HepG2 (cell line): ENCODE measurements around the gene DCLRE1B. TPM values are rescaled to one million over a fixed set of nuclear protein-coding genes. Genes with fewer than 3 reads are reported as not detected.
A peak's percentile ranks its signal among the peaks of the same experiment; 100 is the strongest.

Source experiments
- ATAC-seq: fragments of 200-7000 bp; cut with Tn5 transposase; 3 replicates; pipeline ENCODE4 v1.9.1; 2020; ENCODE audit warnings: mild to moderate bottlenecking, moderate library complexity
- BruUV-seq: library from RNA; stranded (reverse); fragments of 400-500 nt; replicated peaks from 2 replicates; lab custom pipeline; 2021; lab: Mats Ljungman, UMichigan
- CTCF ChIA-PET: fragments of 300-600 bp; formaldehyde crosslinking; extraction: SDS; loops from one replicate; lab custom pipeline; 2021; ENCODE audit warnings: low total read pairs, inconsistent platforms, low intra/inter-chr PET ratio; lab: Yijun Ruan, JAX
- POLR2A ChIA-PET: fragments of 350-600 bp; sonication (Branson Sonifier 250); formaldehyde crosslinking; loops from one replicate; lab custom pipeline; 2020; ENCODE audit warnings: antibody characterized with exemption, inconsistent platforms; lab: Yijun Ruan, JAX
- DNase-seq: peaks from one replicate; pipeline ENCODE4 v3.0.0-alpha.2; 2015; ENCODE audit warnings: low spot score
- FAIRE-seq: peaks from 3 replicates; lab custom pipeline; 2011; peaks lifted over from hg19 to GRCh38; lab: Jason Lieb, UNC
- H2AFZ ChIP-seq: one replicate; pipeline ENCODE4 v1.6.1; 2011; ENCODE audit warnings: low read length, inconsistent platforms
- H3K27ac ChIP-seq: fragments of 300-600 bp; 3 replicates; pipeline ENCODE4 v1.8.0; 2011; ENCODE audit warnings: mixed run types, mild to moderate bottlenecking, mixed read lengths, low read length, inconsistent platforms; ENCODE audit not compliant: insufficient read depth; ENCODE audit errors: extremely low read length
- H3K27me3 ChIP-seq, 2 experiments: fragments of 200-600 bp in 1 of 2; 2 replicates in 1 of 2; 3 replicates in 1 of 2; pipeline versions ENCODE4 v1.6.0 to v1.8.0; 2011; ENCODE audit warnings: low read length in 2 of 2, mild to moderate bottlenecking in 2 of 2, moderate library complexity in 2 of 2, inconsistent platforms in 1 of 2; ENCODE audit not compliant: insufficient read depth in 2 of 2, control insufficient read depth in 1 of 2
- H3K36me3 ChIP-seq, 2 experiments: fragments of 200-600 bp in 1 of 2; replicated peaks in 1 of 2; 2 replicates in 1 of 2; 3 replicates in 1 of 2; pipeline versions ENCODE4 v1.5.1 to v1.8.0; 2011; ENCODE audit warnings: low read length in 2 of 2, inconsistent platforms in 1 of 2; ENCODE audit not compliant: insufficient read depth in 2 of 2, control insufficient read depth in 1 of 2
- H3K4me1 ChIP-seq: 2 replicates; pipeline ENCODE4 v1.5.1; 2012; ENCODE audit warnings: low read length, inconsistent platforms; ENCODE audit not compliant: insufficient read depth
- H3K4me2 ChIP-seq: 2 replicates; pipeline ENCODE4 v1.6.0; 2011; ENCODE audit warnings: low read depth, low read length, inconsistent platforms
- H3K4me3 ChIP-seq, 3 experiments: fragments of 200-600 bp in 1 of 3; sonication (generic), shearing (Covaris generic) in 1 of 3; replicated peaks in 1 of 3; 2 replicates each; pipeline ENCODE4 v1.5.1; 2011 to 2016; ENCODE audit warnings: low read length in 3 of 3, inconsistent platforms in 2 of 3, low read depth in 2 of 3, mild to moderate bottlenecking in 2 of 3, control low read depth in 1 of 3, mixed read lengths in 1 of 3; ENCODE audit not compliant: insufficient read depth in 1 of 3
- H3K79me2 ChIP-seq: one replicate; pipeline ENCODE4 v1.6.1; 2011; ENCODE audit warnings: low read length, inconsistent platforms; ENCODE audit not compliant: insufficient read depth
- H3K9ac ChIP-seq: 2 replicates; pipeline ENCODE4 v1.6.0; 2011; ENCODE audit warnings: mild to moderate bottlenecking, low read depth, low read length, inconsistent platforms; ENCODE audit not compliant: insufficient read depth
- H3K9me3 ChIP-seq: 2 replicates; pipeline ENCODE4 v1.5.1; 2012; ENCODE audit warnings: mild to moderate bottlenecking, low read length
- H4K20me1 ChIP-seq: 2 replicates; pipeline ENCODE4 v1.6.0; 2011; ENCODE audit warnings: inconsistent platforms, mild to moderate bottlenecking, low read length, moderate library complexity; ENCODE audit not compliant: insufficient read depth
- ARNT ChIP-seq: fragments of 450-650 bp; IDR thresholded peaks from 2 replicates; pipeline ENCODE4 v1.6.1; 2017
- FOXM1 ChIP-seq: sonication (generic); formaldehyde crosslinking; IDR thresholded peaks from 2 replicates; pipeline ENCODE4 v1.5.0; 2020; ENCODE audit warnings: missing genetic modification reagents
- MTERF4 ChIP-seq: sonication (generic); formaldehyde crosslinking; IDR thresholded peaks from 2 replicates; pipeline ENCODE4 v1.8.0; 2023; ENCODE audit warnings: mild to moderate bottlenecking, missing genetic modification reagents
- SP140L ChIP-seq: sonication (generic); formaldehyde crosslinking; IDR thresholded peaks from 2 replicates; pipeline ENCODE4 v1.4.0; 2020; ENCODE audit warnings: missing genetic modification reagents, borderline replicate concordance
- SPEN ChIP-seq: sonication (generic); formaldehyde crosslinking; IDR thresholded peaks from 2 replicates; pipeline ENCODE4 v1.5.1; 2020; ENCODE audit warnings: low read depth, mild to moderate bottlenecking, missing genetic modification reagents
- SRSF1 ChIP-seq: fragments of 200-400 bp; formaldehyde crosslinking; optimal IDR thresholded peaks from 2 replicates; pipeline ENCODE3; 2017; ENCODE audit warnings: mild to moderate bottlenecking, low read depth, low read length, moderate library complexity
- THAP11 ChIP-seq: IDR thresholded peaks from 2 replicates; pipeline ENCODE4 v1.6.1; 2016; ENCODE audit warnings: missing biosample characterization, missing genetic modification reagents
- ZKSCAN5 ChIP-seq: sonication (generic); formaldehyde crosslinking; IDR thresholded peaks from 2 replicates; pipeline ENCODE4 v1.5.1; 2020; ENCODE audit warnings: mild to moderate bottlenecking, missing genetic modification reagents
- ZNF326 ChIP-seq: sonication (generic); formaldehyde crosslinking; IDR thresholded peaks from 2 replicates; pipeline ENCODE4 v1.4.0; 2020; ENCODE audit warnings: missing genetic modification reagents, borderline replicate concordance
- ZNF646 ChIP-seq: sonication (generic); formaldehyde crosslinking; IDR thresholded peaks from 2 replicates; pipeline ENCODE4 v1.9.0; 2021; ENCODE audit warnings: mild to moderate bottlenecking, missing genetic modification reagents
- ZNF724P ChIP-seq: sonication (generic); formaldehyde crosslinking; IDR thresholded peaks from 2 replicates; pipeline ENCODE4 v1.8.0; 2022; ENCODE audit warnings: missing genetic modification reagents, borderline replicate concordance
- WGBS: methylation state at CpG from one replicate; pipeline ENCODE4 v1.1.6; 2017; ENCODE audit warnings: low lambda C conversion rate; 5-methylcytosine and 5-hydroxymethylcytosine counted together
- in situ Hi-C: cut with HindIII; loops from 2 replicates; pipeline ENCODE4 v1.10.0; 2017; ENCODE audit warnings: low pct_unique_long_range_greater_than_20kb; ENCODE audit not compliant: extremely low pct_ligation_motif_present
- intact Hi-C: fragments of 100-400 bp; cut with micrococcal nuclease; formaldehyde crosslinking; loops from one replicate; pipeline ENCODE4 v1.10.0; 2022; ENCODE audit not compliant: unreplicated experiment
- polyA plus RNA-seq, 8 experiments: library from polyadenylated mRNA; depleted of rRNA in 3 of 8; stranded (reverse) in 7 of 8; unstranded in 1 of 8; fragments of >200 nt; fragmentation: Illumina TruSeq in 4 of 8; extraction: Trizol in 4 of 8; gene quantifications; 2 replicates each; pipeline versions ENCODE4 v1.2.1 to v1.2.3, GENCODE V29; 2011 to 2016; ENCODE audit warnings: low read depth in 4 of 8, missing spikeins in 1 of 8, mixed read lengths in 1 of 8; ENCODE audit not compliant: insufficient read depth in 1 of 8
- total RNA-seq, 5 experiments: library from RNA; depleted of rRNA; stranded (reverse); fragments of >200 nt; fragmentation: Illumina TruSeq; extraction: Trizol; gene quantifications; 2 replicates each; pipeline ENCODE4 v1.2.3, GENCODE V29; 2016; ENCODE audit warnings: low read depth in 1 of 5

The DCLRE1B gene
- total and polyA plus RNA-seq, 2 of the 13 experiments (the other 11 are each of a cell fraction or from before 2014, with no cell fraction given), result 2.7 to 8.0 TPM

- no peak; the same call in 2 of the 3 replicates for ATAC-seq
- H3K4me1 ChIP-seq, result peaks cover 58% of the 10 kb centered on the region
- DNase-seq, result peak; percentile 20
- H2AFZ ChIP-seq, result no peak overlapping the region
- in situ Hi-C loops, result no loop called here
- H4K20me1 ChIP-seq, result peaks cover 17% of the 10 kb centered on the region
- peaks cover 58% of the 10 kb centered on the region for H3K79me2 ChIP-seq
- H3K9me3 ChIP-seq, result no peaks in the 10 kb centered on the region
- CTCF ChIA-PET, result no interaction called here
- POLR2A ChIA-PET, result interaction anchor here (1.2 to 4.4 kb wide), 7 partner anchors 9 to 171 kb away, joined by 3 to 102 read pairs (median 10); partner anchors contain the start of genes AP4B1, DCLRE1B, PHTF1 and RSBN1
- H3K27ac ChIP-seq, result peak overlapping the region; percentile 99
- H3K4me2 ChIP-seq, result peak overlapping the region; percentile 81
- 1% methylated on average over 8 of the region's 8 CpGs for WGBS
- H3K36me3 ChIP-seq, result no peaks in the 10 kb centered on the region
- no peaks in the 10 kb centered on the region; a peak in 1 of 5 replicates for H3K27me3 ChIP-seq
- no TSS peak for BruUV-seq
- H3K4me3 ChIP-seq, result peak overlapping the region; percentile 90 to 99 (median 99)
- no peak for FAIRE-seq
- intact Hi-C loops, result loop anchor here (2.0 kb wide), 1 partner anchor 18 kb away; no protein-coding TSS in a partner anchor
- H3K9ac ChIP-seq, result peak overlapping the region; percentile 96
- TF ChIP-seq SRSF1 (no peak), SP140L (CRISPR knock-in tag) (no peak), ZNF326 (CRISPR knock-in tag) (no peak), ARNT (no peak), FOXM1 (no peak), ZNF646 (CRISPR knock-in tag) (0 out of 2 replicates have a peak, but pooled peaks have one; percentile 9), ZNF724P (CRISPR knock-in tag) (no peak), ZKSCAN5 (CRISPR knock-in tag) (no peak), THAP11 (CRISPR knock-in tag) (no peak), SPEN (CRISPR knock-in tag) (no peak), MTERF4 (0 out of 2 replicates have a peak, but pooled peaks have one; percentile 7)
Observed at GRCh38 chr1:113930499-113931161, 25.5 kb downstream of the DCLRE1B start.
